CD4-positive, alpha-beta T cell treated with Interleukin-10 for 1 hour (primary cell): ENCODE results near the gene FKTN.
"Not testable (repeated sequence)": the region's sequence is repeated elsewhere in the genome, so short reads cannot be mapped to it uniquely, and the experiment has no call there.

Experiments
- DNase-seq: peaks from one replicate; pipeline ENCODE4 v3.0.0-alpha.2; 2020

FKTN gene

DNA sequence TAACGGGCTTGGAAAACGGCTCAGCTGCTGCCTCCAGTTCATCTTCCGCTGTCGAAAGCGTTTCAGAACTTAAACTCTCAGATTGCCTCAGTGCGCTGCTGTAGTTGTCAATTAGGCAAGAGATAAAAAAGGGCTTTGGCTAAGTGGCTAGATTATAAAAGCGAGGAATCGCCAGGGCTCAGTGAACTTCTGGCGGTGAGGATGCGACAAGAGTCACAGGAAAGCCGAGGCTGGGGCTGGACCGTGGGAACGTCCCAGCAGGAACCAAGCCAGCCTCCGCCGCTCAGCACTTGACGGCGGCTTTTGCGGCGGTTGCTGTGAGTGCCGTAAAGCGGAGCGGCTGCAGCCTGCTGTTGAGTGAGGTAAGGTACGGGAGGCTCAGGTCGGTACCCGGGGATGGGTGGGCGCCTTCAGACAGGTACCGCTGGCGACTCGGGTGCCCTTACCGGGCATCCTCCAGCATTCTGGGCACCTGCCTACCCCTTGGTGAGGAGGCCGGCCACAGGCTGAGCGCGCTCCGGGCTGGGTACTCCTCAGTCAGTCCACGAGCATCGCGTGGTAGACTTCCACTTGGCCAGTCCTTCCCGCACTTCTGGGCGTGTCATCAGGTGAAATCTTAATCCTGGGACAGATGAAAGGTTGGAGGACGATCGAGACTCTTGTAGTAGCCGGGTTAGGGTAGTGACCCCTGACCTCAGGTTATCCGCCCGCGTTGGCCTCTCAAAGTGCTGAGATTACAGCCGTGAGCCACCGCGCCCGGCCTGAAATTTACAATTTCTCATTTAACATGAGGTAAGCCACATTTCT is at the start of gene FKTN:
FKTN (plus strand) TSS at position 328 of the 807 bp plus-strand sequence. CDS start 16,902 bp downstream, outside the sequence.
- DNase-seq, result peak; percentile 86

GRCh38 chr9:105508530-105508929 is 49.4 kb upstream of the FKTN start:
- no peak for DNase-seq

DNA sequence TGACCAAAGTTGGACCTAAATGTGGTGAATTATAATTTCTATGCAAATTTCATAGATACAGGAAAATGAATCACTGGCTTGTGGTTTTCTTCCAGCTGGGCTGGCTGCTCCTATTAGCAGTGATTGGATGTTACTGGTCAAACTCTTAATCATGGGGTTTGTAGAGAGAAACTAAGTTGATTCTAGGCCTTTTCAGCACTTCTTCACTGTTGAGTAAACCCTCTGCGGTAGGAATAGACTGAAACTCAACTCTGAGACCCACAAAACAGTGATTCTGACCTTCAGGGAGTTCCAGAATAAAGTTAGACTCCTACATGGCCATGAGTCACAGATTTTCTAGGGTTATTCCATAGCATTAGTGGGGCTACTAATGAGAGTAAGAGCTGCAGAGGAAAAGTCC is 47.9 kb upstream of the FKTN start:
- no peak for DNase-seq

DNA sequence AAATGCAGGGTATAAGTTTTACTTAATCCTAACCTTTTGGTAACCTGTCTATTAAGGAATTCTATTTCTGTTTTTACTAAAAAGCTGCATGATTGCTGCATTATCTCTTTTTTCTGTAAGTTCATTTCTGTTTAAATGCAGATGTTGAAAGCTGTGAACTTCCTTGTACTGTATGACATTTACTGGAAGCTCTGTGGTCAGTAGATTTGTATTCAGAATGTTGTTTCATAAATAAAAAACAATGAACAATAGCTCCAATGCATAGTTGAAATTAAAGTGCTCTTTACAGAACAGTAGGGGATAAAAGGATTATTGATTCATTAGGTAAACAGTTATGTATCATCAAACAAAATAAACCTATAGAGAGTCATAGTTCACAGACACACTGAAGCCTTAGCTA is 46.5 kb upstream of the FKTN start:
- no peak for DNase-seq

DNA sequence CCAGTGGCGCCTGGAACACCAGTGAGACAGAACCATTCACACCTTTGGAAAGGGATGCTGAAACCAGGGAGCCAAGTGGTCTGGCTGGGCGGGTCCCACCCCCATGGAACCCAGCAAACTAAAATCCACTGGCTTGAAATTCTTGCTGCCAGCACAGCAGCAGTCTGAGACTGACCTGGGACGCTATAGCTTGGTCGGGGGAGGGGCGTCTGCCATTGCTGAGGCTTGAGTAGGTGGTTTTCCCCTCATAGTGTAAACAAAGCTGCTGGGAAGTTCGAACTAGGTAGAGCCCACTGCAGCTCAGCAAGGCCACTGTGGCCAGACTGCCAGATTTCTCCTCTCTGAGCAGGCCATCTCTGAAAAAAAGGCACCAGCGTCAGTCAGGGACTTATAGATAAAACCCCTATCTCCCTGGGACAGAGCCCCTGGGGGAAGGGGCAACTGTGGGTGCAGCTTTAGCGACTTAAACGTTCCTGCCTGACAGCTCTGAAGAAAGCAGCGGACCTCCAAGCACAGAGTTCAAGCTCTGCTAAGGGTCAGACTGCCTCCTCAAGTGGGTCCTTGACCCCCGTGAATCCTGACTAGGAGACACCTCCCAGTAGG is 42.0 kb upstream of the FKTN start:
- no peak for DNase-seq

GRCh38 chr9:105519710-105520369 is 38.1 kb upstream of the FKTN start:
- DNase-seq, result peak; percentile 25

- not testable (repeated sequence) for DNase-seq
Observed at GRCh38 chr9:105520992-105521391, 36.9 kb upstream of the FKTN start.

GRCh38 chr9:105522618-105523385 is 35.1 kb upstream of the FKTN start:
- DNase-seq, result not testable (repeated sequence)

DNA sequence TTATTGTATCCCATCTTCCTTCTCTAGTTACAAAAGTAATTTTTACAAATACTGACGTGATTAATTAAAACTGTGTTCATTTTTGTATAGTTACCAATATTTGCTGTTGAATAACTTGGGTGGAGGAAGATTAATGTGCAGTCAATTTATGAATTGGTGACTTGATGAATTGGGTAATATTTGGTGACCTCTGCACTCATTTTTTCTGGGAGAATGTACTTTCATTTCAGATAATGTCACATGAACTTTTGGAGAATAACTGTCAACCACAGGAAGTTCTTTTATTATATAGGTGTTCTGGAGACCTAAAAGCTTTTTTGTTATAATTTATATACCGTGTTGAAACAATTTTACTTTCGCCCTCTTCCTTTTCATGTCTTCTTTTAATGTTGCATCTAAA is 26.4 kb upstream of the FKTN start:
- DNase-seq, result no peak

DNA sequence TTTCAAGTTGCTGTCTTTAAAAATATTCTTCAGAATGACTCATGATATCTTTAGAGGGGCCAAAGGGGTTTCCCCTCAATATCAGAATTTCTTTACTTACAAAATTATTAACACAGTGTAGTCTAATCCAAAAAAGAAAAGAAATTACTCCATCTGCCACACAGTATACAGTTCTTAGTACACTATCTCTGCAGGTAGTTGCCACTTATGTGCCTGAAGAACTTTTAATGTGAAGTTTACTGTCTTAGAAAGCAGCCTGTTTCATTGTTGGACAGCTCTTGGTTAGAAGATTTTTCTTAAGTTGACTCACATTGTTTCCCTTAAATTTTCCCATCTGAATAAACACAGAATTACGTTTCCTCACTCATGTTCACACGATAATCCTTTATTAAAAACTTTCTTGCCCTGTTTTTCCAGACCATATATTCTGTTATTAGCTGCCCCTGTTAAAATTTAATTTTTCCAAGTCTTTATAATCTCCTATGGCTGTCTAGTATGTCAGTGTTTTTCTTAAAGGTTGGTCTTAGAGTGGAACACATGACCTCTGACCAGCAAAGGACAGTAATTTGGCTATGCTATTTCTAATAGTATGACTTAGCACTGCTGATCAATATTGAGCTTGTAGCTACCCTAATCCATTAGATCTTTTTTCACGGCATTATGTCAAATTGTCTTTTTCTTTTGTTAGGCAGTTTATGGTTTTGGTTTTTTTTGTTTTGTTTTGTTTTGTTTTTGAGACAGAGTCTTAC is 21.8 kb upstream of the FKTN start:
- no peak for DNase-seq

GRCh38 chr9:105539452-105539851 is 18.5 kb upstream of the FKTN start:
- no peak for DNase-seq

DNA sequence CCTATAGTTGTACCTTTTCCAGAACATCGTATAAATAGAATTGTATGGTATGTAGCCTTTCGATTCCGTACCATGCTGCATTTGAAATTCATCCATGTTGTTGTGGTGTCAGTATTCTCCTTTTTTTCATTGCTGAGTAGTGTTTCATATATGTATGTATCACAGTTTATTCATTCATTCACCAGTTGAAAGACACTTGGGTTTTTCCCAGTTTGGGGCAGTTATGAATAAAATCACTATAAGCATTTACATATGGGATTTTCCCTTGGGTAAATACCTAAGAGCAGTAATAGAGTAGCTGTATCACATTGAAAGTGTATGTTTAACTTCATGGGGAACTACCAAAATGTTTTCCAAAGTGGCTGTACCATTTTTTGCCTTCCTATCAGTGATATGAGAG is 16.1 kb upstream of the FKTN start:
- no peak for DNase-seq

GRCh38 chr9:105554042-105554441 is 3.9 kb upstream of the FKTN start:
- no peak for DNase-seq

GRCh38 chr9:105572455-105572854 is 14.5 kb downstream of the FKTN start:
- DNase-seq, result no peak

GRCh38 chr9:105579952-105580351 is 22.0 kb downstream of the FKTN start:
- DNase-seq, result not testable (repeated sequence)

GRCh38 chr9:105581550-105581949 is 23.6 kb downstream of the FKTN start:
- DNase-seq, result not testable (repeated sequence)

- DNase-seq, result no peak
Observed at GRCh38 chr9:105593145-105593544, 35.2 kb downstream of the FKTN start.

DNA sequence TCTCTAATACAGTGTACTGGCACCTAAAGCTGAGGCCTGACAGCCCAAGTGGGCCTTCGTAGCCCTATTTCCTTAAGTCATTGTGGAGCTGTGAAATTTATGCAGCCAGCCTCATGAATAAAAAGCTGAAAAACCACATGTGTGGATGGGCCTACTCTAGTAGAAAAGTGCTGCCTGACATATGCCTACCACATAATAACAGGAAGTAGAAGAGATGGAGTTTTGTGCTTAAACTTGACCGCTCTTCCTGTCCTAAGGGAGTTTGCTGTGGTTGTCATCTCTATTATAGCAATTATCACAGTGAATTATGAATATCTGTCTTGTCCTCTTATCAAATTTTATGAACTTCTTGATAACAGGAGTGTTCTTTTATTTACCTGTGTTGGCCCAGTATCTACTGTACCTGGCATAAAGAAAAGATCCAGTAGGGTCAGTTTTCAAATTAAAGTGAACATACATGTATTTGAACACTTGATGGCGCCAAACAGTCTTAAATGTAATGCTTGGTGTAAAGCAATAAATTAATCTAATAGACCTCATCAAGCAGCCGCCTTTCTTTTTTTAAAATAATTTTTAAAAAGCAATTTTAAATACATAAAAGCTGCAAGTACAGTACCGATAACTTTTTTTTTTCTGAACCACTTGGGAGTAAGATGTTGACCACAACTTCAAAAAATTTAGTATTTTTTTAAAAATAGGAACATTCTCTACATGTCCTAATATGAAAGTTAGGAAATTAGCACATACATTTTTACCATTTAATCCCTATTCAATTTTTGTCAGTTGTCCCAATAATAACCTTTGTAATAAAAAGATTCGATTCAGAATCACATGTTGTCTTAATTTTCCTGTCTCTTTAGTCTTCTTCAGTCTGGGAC is 51.0 kb downstream of the FKTN start:
- peak; percentile 56 for DNase-seq

DNA sequence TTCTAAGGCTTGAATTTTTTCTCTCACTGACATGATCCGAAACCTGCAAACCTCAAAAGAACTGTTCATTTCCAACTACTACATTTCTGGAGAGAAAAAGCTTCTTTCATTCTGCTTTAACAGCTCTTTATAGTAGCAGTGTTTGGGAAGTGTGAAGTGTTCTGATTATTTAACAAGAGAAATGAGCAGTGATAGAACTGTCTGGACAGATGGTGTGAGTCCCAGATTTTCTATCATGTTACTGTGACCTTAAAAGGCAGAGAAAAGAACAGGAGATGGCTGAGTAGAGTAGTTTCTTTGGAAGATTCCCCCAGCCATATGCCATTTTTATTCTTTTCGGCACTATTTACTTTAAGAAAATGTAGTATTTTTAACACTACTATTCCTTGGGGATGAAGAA is 63.1 kb downstream of the FKTN start:
- no peak for DNase-seq

- no peak for DNase-seq
Observed at GRCh38 chr9:105625088-105625487, 67.2 kb downstream of the FKTN start.

DNA sequence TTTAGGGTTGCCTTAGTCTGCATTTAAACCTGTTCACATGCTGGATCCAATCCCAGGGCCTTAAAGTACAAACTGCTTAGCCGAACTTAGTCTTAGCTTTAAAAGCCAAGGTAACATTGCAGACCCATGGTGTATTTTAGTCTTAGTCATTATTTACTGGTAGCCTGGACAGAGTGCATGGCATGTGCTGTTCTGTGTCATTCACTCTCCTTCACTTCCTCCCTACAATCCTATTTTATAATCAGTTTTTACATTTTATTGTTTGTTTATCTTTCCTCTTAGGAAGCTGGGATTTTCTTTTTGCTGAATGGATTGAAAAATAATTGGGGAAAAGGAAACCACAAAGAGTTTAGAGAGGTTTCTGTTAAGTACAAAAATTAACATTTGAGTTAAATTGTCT is 74.9 kb downstream of the FKTN start:
- DNase-seq, result no peak
